Neural cell (in vitro differentiated cells): ENCODE data around the gene VRK1.

Source experiments
- CTCF ChIP-seq: fragments of 450-650 bp; IDR thresholded peaks from 2 replicates; pipeline ENCODE4 v1.5.1; 2014; ENCODE audit warnings: antibody characterized with exemption, mild to moderate bottlenecking, moderate library complexity; ENCODE audit not compliant: poor library complexity, severe bottlenecking
- EZH2 ChIP-seq: fragments of 200-600, 300-800 bp; shearing (Covaris generic), sonication (generic); IDR thresholded peaks from 2 replicates; pipeline ENCODE4 v1.6.1; 2014; ENCODE audit warnings: antibody characterized with exemption, low read length, borderline replicate concordance, mild to moderate bottlenecking; ENCODE audit not compliant: insufficient read depth, poor library complexity, severe bottlenecking
- RAD21 ChIP-seq: fragments of 450-650 bp; conservative IDR thresholded peaks from 2 replicates; pipeline ENCODE4 v1.6.1; 2014; ENCODE audit warnings: antibody characterized with exemption, mild to moderate bottlenecking, moderate library complexity
- REST ChIP-seq: IDR thresholded peaks from 2 replicates; pipeline ENCODE4 v1.6.1; 2012; ENCODE audit warnings: borderline replicate concordance
- TAF1 ChIP-seq: IDR thresholded peaks from 2 replicates; pipeline ENCODE4 v1.6.1; 2012; ENCODE audit warnings: low read depth

DNA sequence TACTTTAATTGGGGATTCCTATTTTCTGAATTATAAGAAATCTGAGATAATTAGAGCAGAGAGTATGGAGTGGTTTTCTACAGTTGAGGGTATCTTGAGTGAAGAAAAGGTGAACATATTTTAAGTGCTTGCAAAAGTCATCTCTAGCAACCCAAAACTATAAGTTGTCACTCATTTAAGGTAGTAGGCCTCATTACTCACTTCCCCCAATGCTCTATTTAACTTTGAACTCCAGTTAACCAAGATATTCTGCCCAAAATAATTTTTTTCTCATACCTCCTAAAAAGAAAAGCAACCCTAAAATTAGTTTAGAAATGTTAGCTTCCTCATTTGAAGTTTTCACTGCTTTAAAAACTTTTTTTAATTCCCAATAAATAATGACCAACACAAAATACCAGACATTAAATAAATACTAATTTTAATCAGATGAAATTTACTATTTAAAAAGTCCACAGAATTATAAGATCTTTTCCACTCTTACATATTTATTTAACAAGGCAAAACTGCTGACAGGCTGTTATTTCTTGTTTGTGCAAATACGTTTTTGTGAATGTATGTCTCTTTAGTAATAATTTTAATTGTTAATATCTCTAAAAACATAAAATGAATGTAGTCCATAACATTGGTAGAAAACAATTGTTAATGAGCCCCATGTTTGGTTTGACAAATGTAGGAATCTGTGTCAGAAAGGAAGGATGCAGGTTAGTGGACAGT lies 47.8 kb downstream of the VRK1 start:
- TF ChIP-seq CTCF (no peak), REST (no peak), EZH2 (no peak), RAD21 (no peak), TAF1 (no peak)
